CD14-positive monocyte (primary cell): ENCODE results near the gene CACNB1. TPM values are rescaled to one million over a fixed set of nuclear protein-coding genes. Genes with fewer than 3 reads are reported as not detected.

ENCODE experiments used
- DNase-seq, 3 donors: peaks; one replicate each; pipeline ENCODE4 v3.0.0-alpha.2; 2011 to 2022
- H2AFZ ChIP-seq: 2 replicates; pipeline ENCODE4 v1.6.0; 2012; ENCODE audit warnings: mild to moderate bottlenecking, low read depth, low read length, inconsistent platforms; ENCODE audit not compliant: insufficient read depth, poor library complexity, severe bottlenecking
- H3K27ac ChIP-seq, 2 donors: 1 replicate in 1 of 2; 2 replicates in 1 of 2; pipeline ENCODE4 v1.5.1; 2012 to 2013; ENCODE audit warnings: low read length in 2 of 2, control low read depth in 1 of 2, inconsistent platforms in 1 of 2, low read depth in 1 of 2, mild to moderate bottlenecking in 1 of 2
- H3K27me3 ChIP-seq, 2 donors: one replicate each; pipeline versions ENCODE4 v1.6.0 to v1.6.1; 2011 to 2013; ENCODE audit warnings: low read length in 2 of 2; ENCODE audit not compliant: control insufficient read depth in 2 of 2, insufficient read depth in 2 of 2
- H3K36me3 ChIP-seq, 2 donors: replicated peaks in 1 of 2; 1 replicate in 1 of 2; 2 replicates in 1 of 2; pipeline versions ENCODE4 v1.5.1 to v1.6.1; 2012 to 2013; ENCODE audit warnings: low read length in 2 of 2, control low read depth in 1 of 2, inconsistent platforms in 1 of 2, mild to moderate bottlenecking in 1 of 2; ENCODE audit not compliant: insufficient read depth in 2 of 2, control insufficient read depth in 1 of 2
- H3K4me1 ChIP-seq, 2 donors: 1 replicate in 1 of 2; 2 replicates in 1 of 2; pipeline versions ENCODE4 v1.5.1 to v1.6.1; 2012 to 2013; ENCODE audit warnings: low read length in 2 of 2, control low read depth in 1 of 2, inconsistent platforms in 1 of 2, mild to moderate bottlenecking in 1 of 2, moderate library complexity in 1 of 2; ENCODE audit not compliant: insufficient read depth in 2 of 2, control insufficient read depth in 1 of 2
- H3K4me2 ChIP-seq: replicated peaks from 2 replicates; pipeline ENCODE3; 2012; ENCODE audit warnings: low read length, moderate library complexity, mild to moderate bottlenecking; ENCODE audit not compliant: poor library complexity, severe bottlenecking; ENCODE audit errors: extremely low read depth
- H3K4me3 ChIP-seq, 3 experiments: fragments of 200-600 bp in 1 of 3; sonication (generic) in 1 of 3; replicated peaks in 1 of 3; 1 replicate in 2 of 3; 2 replicates in 1 of 3; pipeline ENCODE4 v1.5.1; 2011 to 2013; ENCODE audit warnings: low read length in 3 of 3, mild to moderate bottlenecking in 3 of 3, control low read depth in 2 of 3, low read depth in 2 of 3, inconsistent platforms in 1 of 3, moderate library complexity in 1 of 3
- H3K79me2 ChIP-seq: 2 replicates; pipeline ENCODE4 v1.6.0; 2012; ENCODE audit warnings: mild to moderate bottlenecking, control low read depth, inconsistent platforms, low read length, moderate library complexity; ENCODE audit not compliant: insufficient read depth
- H3K9ac ChIP-seq: 2 replicates; pipeline ENCODE4 v1.6.0; 2017; ENCODE audit warnings: low read length, mild to moderate bottlenecking; ENCODE audit not compliant: insufficient read depth, poor library complexity, severe bottlenecking
- H3K9me3 ChIP-seq, 2 donors: replicated peaks in 1 of 2; 1 replicate in 1 of 2; 2 replicates in 1 of 2; pipeline versions ENCODE4 v1.5.1 to v1.6.1; 2012 to 2013; ENCODE audit warnings: low read length in 2 of 2, control low read depth in 1 of 2; ENCODE audit not compliant: control insufficient read depth in 1 of 2, insufficient read depth in 1 of 2
- H4K20me1 ChIP-seq: 2 replicates; pipeline ENCODE4 v1.6.0; 2012; ENCODE audit warnings: mild to moderate bottlenecking, low read length, control low read depth, moderate library complexity; ENCODE audit not compliant: insufficient read depth
- H3K27ac Mint-ChIP-seq, 7 donors: one replicate each; pipeline ENCODE4 v1.8.0; 2020; ENCODE audit warnings: mild to moderate bottlenecking in 7 of 7, mixed read lengths in 7 of 7, moderate library complexity in 6 of 7, inconsistent platforms in 2 of 7
- H3K27me3 Mint-ChIP-seq, 3 donors: one replicate each; pipeline ENCODE4 v1.8.0; 2021 to 2022; ENCODE audit warnings: low read depth in 3 of 3, mild to moderate bottlenecking in 3 of 3, mixed read lengths in 3 of 3, moderate library complexity in 3 of 3, inconsistent platforms in 1 of 3
- H3K36me3 Mint-ChIP-seq, 2 donors: one replicate each; pipeline ENCODE4 v1.8.0; 2020; ENCODE audit warnings: mixed read lengths in 2 of 2, inconsistent platforms in 1 of 2, mild to moderate bottlenecking in 1 of 2
- H3K4me1 Mint-ChIP-seq: one replicate; pipeline ENCODE4 v1.8.0; 2020; ENCODE audit warnings: mild to moderate bottlenecking, mixed read lengths
- H3K4me3 Mint-ChIP-seq, 2 donors: one replicate each; pipeline ENCODE4 v1.8.0; 2020; ENCODE audit warnings: mild to moderate bottlenecking in 2 of 2, mixed read lengths in 2 of 2, moderate library complexity in 1 of 2
- H3K9me3 Mint-ChIP-seq, 7 donors: one replicate each; pipeline ENCODE4 v1.8.0; 2020 to 2022; ENCODE audit warnings: mixed read lengths in 7 of 7, mild to moderate bottlenecking in 6 of 7, moderate library complexity in 6 of 7, inconsistent platforms in 2 of 7
- WGBS: methylation state at CpG from one replicate; pipeline ENCODE4 v1.1.5; 2013; ENCODE audit warnings: missing lambda C conversion rate; ENCODE audit not compliant: insufficient coverage; 5-methylcytosine and 5-hydroxymethylcytosine counted together
- intact Hi-C, 2 donors: fragments of 100-400 bp; cut with micrococcal nuclease; formaldehyde crosslinking; loops; one replicate each; pipeline versions ENCODE4 v1.15.0 to v1.15.1; 2023
- polyA plus RNA-seq, 3 donors: library from polyadenylated mRNA; depleted of rRNA in 1 of 3; unstranded in 2 of 3; stranded (reverse) in 1 of 3; fragments of 300-500 nt in 2 of 3; fragments of >200 nt in 1 of 3; fragmentation: Illumina TruSeq in 2 of 3; gene quantifications; 1 replicate in 2 of 3; 2 replicates in 1 of 3; pipeline ENCODE4 v1.2.3, GENCODE V29; 2012 to 2021
- TF ChIP-seq, protein P1 (sequence below): fragments of 200-600 bp; IDR thresholded peaks from one replicate; pipeline ENCODE4 v1.8.0; 2022; ENCODE audit warnings: antibody characterized with exemption, mild to moderate bottlenecking

CACNB1 gene
- polyA plus RNA-seq, 3 donors = 0.13 to 22.1 (median 0.31) TPM

DNA sequence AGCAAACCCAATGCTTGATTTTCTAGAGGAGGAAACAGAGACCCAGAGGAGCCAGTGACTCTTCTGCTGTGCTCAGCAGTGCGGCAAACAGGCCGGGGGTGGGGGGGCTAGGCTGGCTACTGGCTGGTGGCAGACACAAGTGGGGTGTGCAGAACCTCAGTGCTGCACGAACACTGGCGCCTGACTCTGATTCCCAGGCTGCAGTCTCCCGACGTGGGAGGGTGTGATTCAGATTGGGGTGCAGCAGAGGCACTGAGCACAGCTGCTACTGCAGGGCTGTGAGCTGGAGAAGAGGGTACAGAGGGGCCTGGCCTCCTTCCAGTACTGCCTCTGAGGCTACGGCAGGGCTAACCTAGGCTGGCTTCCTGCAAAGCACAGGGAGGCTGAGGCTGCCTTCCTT, 10.7 kb upstream of the CACNB1 start:
- DNase-seq = no peak
- Histone ChIP-seq H3K79me2 (no peaks in the 10 kb centered on the region), H3K27me3 (peaks cover 0 to 11% of the 10 kb centered on the region in 2 donors), H3K27ac (no peak overlapping the region), H4K20me1 (peaks cover 12% of the 10 kb centered on the region), H3K36me3 (peaks cover 21 to 22% of the 10 kb centered on the region in 2 donors), H2AFZ (no peak overlapping the region), H3K4me2 (no peak overlapping the region), H3K9me3 (no peaks in the 10 kb centered on the region), H3K4me1 (peaks cover 19 to 21% of the 10 kb centered on the region in 2 donors), H3K9ac (no peak overlapping the region), H3K4me3 (no peak overlapping the region)
- H3K4me1 Mint-ChIP-seq = peaks cover 21% of the 10 kb centered on the region
- peaks cover 0 to 6% (median 0%) of the 10 kb centered on the region in 7 donors for H3K9me3 Mint-ChIP-seq
- WGBS = 78% methylated on average over 7 of the region's 7 CpGs
- peaks cover 20 to 22% of the 10 kb centered on the region in 2 donors for H3K36me3 Mint-ChIP-seq
- no peak overlapping the region for H3K27ac Mint-ChIP-seq
- intact Hi-C loops = loop anchor here in 1 of 2 donors (5.0 kb wide), 1 partner anchor 34 kb away; no protein-coding TSS in a partner anchor
- H3K4me3 Mint-ChIP-seq = no peak overlapping the region
- TF ChIP-seq, protein P1, sequence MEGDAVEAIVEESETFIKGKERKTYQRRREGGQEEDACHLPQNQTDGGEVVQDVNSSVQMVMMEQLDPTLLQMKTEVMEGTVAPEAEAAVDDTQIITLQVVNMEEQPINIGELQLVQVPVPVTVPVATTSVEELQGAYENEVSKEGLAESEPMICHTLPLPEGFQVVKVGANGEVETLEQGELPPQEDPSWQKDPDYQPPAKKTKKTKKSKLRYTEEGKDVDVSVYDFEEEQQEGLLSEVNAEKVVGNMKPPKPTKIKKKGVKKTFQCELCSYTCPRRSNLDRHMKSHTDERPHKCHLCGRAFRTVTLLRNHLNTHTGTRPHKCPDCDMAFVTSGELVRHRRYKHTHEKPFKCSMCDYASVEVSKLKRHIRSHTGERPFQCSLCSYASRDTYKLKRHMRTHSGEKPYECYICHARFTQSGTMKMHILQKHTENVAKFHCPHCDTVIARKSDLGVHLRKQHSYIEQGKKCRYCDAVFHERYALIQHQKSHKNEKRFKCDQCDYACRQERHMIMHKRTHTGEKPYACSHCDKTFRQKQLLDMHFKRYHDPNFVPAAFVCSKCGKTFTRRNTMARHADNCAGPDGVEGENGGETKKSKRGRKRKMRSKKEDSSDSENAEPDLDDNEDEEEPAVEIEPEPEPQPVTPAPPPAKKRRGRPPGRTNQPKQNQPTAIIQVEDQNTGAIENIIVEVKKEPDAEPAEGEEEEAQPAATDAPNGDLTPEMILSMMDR = no peak
- peaks cover 9 to 26% (median 12%) of the 10 kb centered on the region in 3 donors for H3K27me3 Mint-ChIP-seq

DNA sequence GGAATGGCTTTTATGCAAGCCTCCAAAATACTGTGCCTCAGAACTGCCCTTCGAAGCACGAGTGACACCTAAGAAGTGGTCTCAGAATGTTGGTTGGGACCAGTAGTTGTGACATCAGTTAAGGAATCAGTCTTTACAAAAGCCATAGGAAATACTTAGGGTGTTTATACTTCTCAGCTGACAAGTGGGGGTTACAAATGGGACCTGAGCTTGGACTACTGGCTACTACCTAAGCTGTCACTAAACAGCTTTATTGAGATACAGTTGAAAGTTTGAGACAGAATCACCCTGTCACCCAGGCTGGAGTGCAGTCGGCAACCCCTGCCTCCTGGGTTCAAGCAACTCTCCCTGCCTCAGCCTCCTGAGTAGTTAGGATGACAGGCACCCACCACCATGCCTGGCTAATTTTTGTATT, 7.7 kb upstream of the CACNB1 start:
- H3K4me1 Mint-ChIP-seq = peaks cover 24% of the 10 kb centered on the region

More for the DNA sequence above, 7.7 kb upstream of the CACNB1 start:
- Histone ChIP-seq H3K27ac (no peak overlapping the region), H2AFZ (no peak overlapping the region), H3K9ac (no peak overlapping the region), H3K79me2 (peaks cover 27% of the 10 kb centered on the region), H3K4me1 (peaks cover 29 to 35% of the 10 kb centered on the region in 2 donors), H3K27me3 (peaks cover 0 to 3% of the 10 kb centered on the region in 2 donors), H4K20me1 (peaks cover 40% of the 10 kb centered on the region), H3K36me3 (peaks cover 39 to 41% of the 10 kb centered on the region in 2 donors), H3K4me3 (no peak overlapping the region), H3K4me2 (no peak overlapping the region), H3K9me3 (no peaks in the 10 kb centered on the region)
- DNase-seq = no peak
- intact Hi-C loops = loop anchor here in 1 of 2 donors (5.0 kb wide), 1 partner anchor 37 kb away; no protein-coding TSS in a partner anchor
- Mint-ChIP-seq H3K27me3 (peaks cover 2 to 13% (median 7%) of the 10 kb centered on the region in 3 donors), H3K4me3 (no peak overlapping the region), H3K36me3 (peaks cover 40 to 43% of the 10 kb centered on the region in 2 donors), H3K27ac (peak overlapping the region in 2 of 7 donors; percentile 30 to 42), H3K9me3 (peaks cover 0 to under 1% (median 0%) of the 10 kb centered on the region in 7 donors)
- TF ChIP-seq, protein P1 = no peak
- no CpG with 5 or more reads among the region's 3 CpGs for WGBS
